Activated naive CD4-positive, alpha-beta T cell treated with anti-CD3 and anti-CD28 coated beads, Interleukin-2, amount 50 U/mL, for 72 hours (primary cell): ENCODE data around the gene GRK4. TPM values are rescaled to one million over a fixed set of nuclear protein-coding genes. Genes with fewer than 3 reads are reported as not detected.

Source experiments
- ATAC-seq, 2 donors: fragments of 150-1000 bp; cut with Tn5 transposase; 2 replicates each; pipeline ENCODE4 v1.10.0; 2021; ENCODE audit warnings: mild to moderate bottlenecking in 2 of 2, moderate library complexity in 2 of 2
- DNase-seq, 2 donors: peaks; one replicate each; pipeline ENCODE4 v3.0.0; 2021 to 2022; ENCODE audit warnings: low spot score in 2 of 2
- H3K27ac Mint-ChIP-seq, 2 donors: one replicate each; pipeline ENCODE4 v1.8.0; 2022; ENCODE audit warnings: mild to moderate bottlenecking in 2 of 2, mixed read lengths in 2 of 2
- H3K36me3 Mint-ChIP-seq, 2 donors: one replicate each; pipeline ENCODE4 v1.8.0; 2022; ENCODE audit warnings: mixed read lengths in 2 of 2
- H3K9me3 Mint-ChIP-seq, 2 donors: one replicate each; pipeline ENCODE4 v1.8.0; 2022; ENCODE audit warnings: mixed read lengths in 2 of 2
- total RNA-seq, 2 donors: library from RNA; stranded (reverse); gene quantifications; one replicate each; pipeline ENCODE4 v1.2.3, GENCODE V29; 2022

GRK4 gene
- total RNA-seq, 2 donors from 2014 or later, result 2.9 to 7.2 TPM

DNA sequence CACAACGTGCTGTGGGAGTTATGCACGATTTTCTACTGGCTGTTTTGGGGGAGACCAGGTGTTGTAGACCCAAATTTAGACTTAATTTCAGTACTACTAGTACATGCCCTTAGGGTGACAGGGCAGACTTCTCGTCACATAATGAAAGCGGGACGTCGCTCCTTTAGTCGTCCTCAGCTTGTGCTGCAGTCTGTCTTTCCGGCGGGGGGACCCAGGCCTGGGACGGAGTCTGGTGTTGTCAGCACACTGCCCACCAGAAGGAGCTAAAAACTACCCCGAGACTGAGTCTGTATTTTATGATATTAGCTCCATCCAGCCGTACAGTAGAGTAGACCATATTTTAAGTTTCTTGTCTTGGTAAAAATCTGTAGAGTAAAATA is 35.7 kb upstream of the GRK4 start:
- no peak for ATAC-seq
- peak overlapping the region; percentile 81 to 87 for H3K27ac Mint-ChIP-seq
- DNase-seq, result peak in 1 of 2 donors; percentile 42
- H3K9me3 Mint-ChIP-seq, result no peaks in the 10 kb centered on the region
- peaks cover 4% of the 10 kb centered on the region in 2 donors for H3K36me3 Mint-ChIP-seq

DNA sequence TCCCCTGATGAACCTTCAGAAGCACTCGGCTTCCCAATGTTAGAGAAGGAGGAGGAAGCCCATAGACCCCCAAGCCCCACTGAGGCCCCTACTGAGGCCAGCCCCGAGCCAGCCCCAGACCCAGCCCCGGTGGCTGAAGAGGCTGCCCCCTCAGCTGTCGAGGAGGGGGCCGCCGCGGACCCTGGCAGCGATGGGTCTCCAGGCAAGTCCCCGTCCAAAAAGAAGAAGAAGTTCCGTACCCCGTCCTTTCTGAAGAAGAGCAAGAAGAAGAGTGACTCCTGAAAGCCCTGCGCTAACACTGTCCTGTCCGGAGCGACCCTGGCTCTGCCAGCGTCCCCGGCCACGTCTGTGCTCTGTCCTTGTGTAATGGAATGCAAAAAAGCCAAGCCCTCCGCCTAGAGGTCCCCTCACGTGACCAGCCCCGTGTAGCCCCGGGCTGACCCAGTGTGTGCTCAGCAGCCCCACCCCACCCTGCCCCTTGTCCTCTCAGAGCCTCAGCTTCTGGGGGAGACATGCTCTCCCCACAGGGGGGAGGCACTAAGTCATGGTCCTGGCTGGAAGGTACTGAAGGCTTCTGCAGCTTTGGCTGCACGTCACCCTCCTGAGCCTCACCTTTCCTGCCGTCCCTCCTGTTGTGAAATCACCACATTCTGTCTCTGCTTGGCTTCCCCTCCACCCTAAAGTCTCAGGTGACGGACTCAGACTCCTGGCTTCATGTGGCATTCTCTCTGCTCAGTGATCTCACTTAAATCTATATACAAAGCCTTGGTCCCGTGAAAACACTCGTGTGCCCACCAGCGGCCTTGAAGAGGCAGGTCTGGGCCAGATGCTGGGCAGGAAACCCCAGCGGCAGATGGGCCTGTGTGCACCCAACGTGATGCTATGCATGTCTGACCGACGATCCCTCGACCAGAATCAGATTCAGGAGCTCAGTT is 34.9 kb upstream of the GRK4 start:
- Mint-ChIP-seq H3K9me3 (no peaks in the 10 kb centered on the region), H3K36me3 (peaks cover 11 to 12% of the 10 kb centered on the region in 2 donors), H3K27ac (peak overlapping the region; percentile 84 to 92)
- no peak for ATAC-seq
- peak in 1 of 2 donors; percentile 52 for DNase-seq

DNA sequence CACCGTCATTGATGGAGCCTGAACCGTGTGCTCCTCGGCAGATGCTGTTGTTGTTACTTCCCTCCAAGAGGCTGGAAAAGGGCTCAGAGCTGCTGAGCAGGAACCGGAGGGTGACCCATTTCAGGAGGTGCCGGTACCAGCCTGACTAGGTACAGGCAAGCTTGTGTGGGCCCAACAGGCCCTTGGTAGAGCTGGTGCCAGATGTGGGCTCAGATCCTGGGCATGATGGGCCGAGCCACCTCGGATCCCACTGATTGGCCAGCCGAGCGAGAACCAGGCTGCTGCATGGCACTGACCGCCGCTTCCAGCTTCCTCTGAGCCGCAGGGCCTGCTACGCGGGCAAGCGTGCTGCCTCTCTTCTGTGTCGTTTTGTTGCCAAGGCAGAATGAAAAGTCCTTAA is 33.9 kb upstream of the GRK4 start:
- ATAC-seq, result no peak
- H3K27ac Mint-ChIP-seq, result peak overlapping the region; percentile 84 to 92
- no peaks in the 10 kb centered on the region for H3K9me3 Mint-ChIP-seq
- peaks cover 11 to 12% of the 10 kb centered on the region in 2 donors for H3K36me3 Mint-ChIP-seq
- peak in 1 of 2 donors; percentile 54 for DNase-seq

DNA sequence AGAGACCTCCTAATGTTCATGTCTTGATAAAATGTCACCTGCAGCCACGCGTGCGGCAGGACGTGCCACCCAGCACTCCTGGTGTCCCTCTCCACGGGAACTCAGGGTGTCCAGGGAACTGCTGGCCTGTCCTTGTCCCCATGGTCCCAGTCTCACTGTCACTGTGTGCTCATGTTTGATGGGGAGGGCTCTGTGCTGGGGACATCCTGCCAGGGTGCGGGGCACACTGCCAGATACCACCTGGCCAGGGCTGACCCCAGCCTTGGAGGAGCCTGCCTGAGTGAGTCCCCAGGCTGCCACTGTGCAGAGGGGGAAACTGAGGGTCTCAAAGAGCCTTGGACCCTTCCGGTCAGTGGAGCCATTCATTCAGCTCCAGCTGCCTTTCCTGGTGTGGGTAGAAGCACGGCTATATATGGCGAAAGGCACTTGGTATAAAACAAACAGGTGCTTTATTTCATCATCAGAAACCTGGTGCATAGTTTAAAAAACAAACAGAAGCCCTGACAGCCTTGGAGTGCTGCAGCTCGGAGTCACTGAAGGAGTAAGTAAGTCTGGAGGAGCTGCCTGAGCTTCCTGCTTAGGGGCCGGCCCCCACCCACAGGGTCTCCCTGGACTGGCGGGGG is 33.1 kb upstream of the GRK4 start:
- DNase-seq (peak in 1 of 2 donors; percentile 55), ATAC-seq (no peak)
- Mint-ChIP-seq H3K36me3 (peaks cover 11 to 12% of the 10 kb centered on the region in 2 donors), H3K27ac (peak overlapping the region; percentile 84), H3K9me3 (no peaks in the 10 kb centered on the region)

DNA sequence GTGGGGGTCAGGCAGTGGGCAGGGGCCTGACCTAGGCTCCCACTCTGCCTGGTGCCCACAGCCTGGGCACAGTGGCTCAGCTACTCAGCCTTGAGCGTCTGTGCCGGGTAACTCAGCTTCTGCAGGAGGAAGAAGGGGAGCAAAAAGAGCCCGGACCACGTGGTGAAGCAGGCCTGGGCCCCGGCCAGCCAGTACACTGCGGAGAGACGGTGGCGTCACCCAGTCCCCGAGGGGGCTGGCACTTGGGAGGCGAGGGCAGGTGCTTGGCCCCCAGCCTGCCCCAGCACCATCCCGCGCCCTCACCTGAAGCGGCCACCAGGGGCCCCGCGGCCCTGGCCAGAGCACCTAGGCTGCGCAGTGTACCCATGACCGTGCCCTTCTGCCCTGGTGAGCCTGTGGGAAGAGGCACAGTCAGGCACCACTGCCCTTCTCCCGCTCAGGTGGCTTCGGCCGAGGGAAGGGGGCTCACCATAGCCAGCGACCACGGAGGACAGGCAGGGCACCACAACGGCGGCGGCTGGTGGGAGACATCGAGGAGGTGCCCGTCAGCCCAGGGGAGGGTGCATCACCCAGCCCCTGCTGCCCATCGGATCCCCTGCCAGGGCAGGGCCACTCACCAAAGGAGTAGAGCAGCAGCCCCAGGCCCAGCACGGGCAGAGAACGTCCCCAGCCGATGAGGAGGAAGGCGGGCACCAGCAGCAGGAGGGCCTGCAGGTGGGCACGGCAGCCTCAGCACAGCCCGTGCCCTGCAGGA is 32.4 kb upstream of the GRK4 start:
- Mint-ChIP-seq H3K36me3 (peaks cover 12 to 17% of the 10 kb centered on the region in 2 donors), H3K27ac (peak overlapping the region in 1 of 2 donors; percentile 84), H3K9me3 (no peaks in the 10 kb centered on the region)
- no peak for ATAC-seq
- DNase-seq, result peak in 1 of 2 donors; percentile 61

DNA sequence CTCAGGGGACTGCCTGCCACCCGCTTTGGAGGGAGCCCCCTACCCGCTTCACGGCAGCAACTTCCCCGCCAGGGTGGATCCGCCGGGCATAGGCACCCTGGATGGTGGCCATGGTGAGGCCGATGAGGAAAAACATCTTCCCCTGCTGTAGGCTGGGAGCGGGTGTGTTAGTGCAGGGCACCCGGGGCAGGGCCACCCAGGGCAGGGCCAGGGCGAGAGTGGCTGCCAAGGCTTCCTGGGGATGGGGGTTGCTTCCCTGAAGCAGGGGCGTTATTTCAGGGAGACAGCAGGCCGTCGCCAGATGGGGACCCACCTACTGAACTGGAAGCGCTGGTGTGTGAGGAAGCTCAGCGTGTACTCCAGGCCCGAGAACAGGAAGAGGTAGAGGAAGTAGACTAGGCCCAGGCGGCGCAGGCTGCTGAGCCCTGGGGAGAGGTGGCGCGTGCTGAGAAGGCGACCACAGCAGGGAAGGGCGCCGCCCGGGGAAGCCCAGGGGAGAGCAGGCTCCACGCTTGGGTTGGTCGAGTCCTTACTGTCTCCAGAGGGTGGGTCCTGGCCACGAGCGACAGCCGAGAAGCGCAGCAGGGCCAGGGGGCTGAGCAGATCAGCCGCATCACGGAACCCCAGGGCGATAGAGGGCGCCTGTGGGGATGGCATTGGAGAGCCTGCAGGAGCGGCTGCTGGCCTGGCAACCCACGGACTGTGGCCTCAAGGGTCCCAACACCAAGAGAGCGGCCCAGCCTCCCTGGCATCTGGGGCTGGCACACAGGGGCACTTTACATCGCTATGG is 31.7 kb upstream of the GRK4 start:
- H3K9me3 Mint-ChIP-seq, result no peaks in the 10 kb centered on the region
- peak overlapping the region; percentile 84 to 94 for H3K27ac Mint-ChIP-seq
- DNase-seq (peak; percentile 55 to 70), ATAC-seq (peak; percentile 8 to 14)
- peaks cover 17% of the 10 kb centered on the region in 2 donors for H3K36me3 Mint-ChIP-seq

DNA sequence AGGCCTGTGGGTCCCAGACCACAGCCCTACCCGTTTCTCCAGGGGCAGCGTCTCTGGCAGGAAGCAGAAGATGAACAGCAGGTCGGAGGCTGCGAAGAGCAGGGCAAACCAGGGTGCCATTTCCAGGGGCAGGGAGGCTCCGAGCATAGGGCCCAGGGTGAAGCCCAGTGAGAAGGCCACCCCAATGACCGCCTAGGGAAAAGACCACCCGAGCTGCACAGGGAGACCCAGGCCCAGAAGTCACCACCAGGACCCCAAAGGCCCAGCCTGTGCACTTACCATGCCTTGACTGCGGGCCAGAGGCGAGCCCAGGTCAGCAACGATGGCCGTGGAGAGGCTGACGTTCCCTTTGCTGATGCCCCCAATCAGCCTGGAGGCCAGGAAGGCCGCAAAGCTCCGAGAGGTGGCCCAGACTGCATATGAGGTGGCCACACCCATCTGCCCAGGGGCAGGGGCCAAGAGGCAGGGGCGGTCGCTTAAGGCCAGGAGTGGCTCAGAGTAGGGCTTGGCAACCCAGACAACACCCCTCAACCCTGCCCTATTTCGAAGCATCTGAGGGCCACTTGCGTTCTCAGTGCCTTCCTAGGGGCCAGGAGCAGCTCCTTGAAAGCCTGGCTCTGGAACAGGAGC is 30.9 kb upstream of the GRK4 start:
- Mint-ChIP-seq H3K27ac (peak overlapping the region; percentile 85 to 95), H3K36me3 (peaks cover 17 to 24% of the 10 kb centered on the region in 2 donors), H3K9me3 (no peaks in the 10 kb centered on the region)
- ATAC-seq (no peak), DNase-seq (peak in 1 of 2 donors; percentile 57)

DNA sequence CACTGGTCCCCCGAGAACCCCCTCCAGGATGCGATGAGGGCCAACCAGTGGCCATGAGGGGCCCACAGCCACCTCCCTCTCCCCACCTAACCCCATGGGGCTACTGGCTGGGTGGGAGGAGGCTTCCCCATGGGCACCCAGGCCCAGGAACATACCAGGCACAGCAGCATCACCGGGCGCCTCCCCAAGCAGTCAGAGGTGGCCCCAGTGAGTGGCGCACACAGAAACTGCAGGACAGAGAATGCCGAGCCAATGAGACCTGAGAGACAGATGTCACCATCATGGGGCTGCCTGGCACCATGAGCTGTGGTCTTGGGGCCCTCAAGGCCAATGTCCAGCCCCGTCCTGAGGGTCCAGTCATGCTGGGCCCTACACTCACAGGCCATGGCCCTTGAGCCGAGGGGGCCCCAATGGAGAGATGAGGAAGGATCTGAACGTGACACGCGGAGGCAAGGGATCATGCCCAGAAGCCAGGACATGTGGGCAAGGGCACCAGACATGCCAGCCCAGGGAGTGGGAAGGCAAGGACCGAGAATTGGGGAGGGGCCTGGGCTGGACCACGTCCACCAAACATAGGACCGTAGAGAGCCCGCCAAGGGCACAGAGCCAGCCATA is 30.3 kb upstream of the GRK4 start:
- no peaks in the 10 kb centered on the region for H3K9me3 Mint-ChIP-seq
- DNase-seq (peak in 1 of 2 donors; percentile 62), ATAC-seq (no peak)
- H3K36me3 Mint-ChIP-seq, result peaks cover 17 to 29% of the 10 kb centered on the region in 2 donors
- peak overlapping the region; percentile 85 to 95 for H3K27ac Mint-ChIP-seq

DNA sequence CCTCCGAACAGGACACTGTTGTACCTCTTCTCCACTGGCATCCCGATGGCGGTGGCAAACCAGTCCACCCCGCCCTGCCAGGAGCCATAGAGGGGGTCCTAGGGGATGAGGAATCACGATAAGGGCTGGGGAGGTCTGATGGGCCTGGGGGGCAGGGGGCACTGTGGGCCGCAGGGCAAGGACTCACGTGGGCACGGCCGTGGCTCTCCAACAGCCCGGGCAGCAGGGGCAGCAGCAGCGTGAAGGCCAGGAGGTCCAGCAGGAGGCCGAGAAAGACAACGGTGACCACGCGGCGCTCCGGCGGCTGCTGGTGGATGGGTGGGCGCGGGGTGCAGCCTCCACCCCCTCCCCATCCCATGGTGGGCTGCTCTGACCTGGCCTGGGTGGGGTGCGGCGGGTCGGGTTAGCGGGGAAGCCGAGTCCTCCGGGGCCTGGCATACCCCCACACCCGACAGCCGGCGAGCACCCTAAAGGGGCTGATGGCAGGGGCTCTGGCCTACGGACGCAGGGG is 29.8 kb upstream of the GRK4 start:
- Mint-ChIP-seq H3K27ac (peak overlapping the region; percentile 85 to 95), H3K9me3 (no peaks in the 10 kb centered on the region), H3K36me3 (peaks cover 17 to 30% of the 10 kb centered on the region in 2 donors)
- ATAC-seq (no peak), DNase-seq (peak in 1 of 2 donors; percentile 64)

DNA sequence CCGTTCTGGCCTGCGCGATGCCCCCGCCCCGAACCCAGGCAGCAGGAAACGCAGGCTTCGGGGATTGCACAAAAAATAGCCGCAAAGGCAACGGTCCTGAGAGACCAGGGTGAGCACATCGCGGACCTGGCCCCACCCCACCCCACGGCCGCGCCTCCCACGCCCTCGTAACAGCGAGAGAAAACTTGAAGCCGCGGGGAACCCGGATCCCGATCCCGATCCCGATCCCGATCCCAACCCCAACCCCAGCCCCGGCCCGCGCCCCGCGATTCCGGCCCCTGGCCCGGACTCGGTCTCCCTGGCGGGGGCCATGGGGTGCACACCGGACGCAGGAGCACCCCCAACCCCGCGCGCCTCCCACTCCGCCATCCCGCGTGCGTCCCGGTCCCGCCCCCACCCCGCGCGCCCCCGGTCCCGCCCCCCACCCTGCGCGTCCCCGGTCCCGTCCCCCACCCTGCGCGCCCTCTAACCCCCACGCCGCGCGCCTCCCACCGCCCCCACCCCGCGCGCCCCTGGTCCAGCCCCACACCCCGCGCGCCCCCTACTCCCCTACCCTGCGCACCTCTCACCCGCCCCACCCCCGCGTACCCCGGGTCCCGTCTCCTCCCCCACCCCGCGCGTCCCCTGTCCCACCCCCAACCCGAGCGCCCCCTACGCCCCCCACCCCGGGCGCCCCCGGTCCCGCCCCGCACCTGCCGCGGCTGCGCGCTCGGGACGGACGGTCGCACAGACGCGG is 29.1 kb upstream of the GRK4 start:
- no peak for ATAC-seq
- Mint-ChIP-seq H3K27ac (peak overlapping the region in 1 of 2 donors; percentile 99), H3K36me3 (peaks cover 23 to 32% of the 10 kb centered on the region in 2 donors), H3K9me3 (no peaks in the 10 kb centered on the region)
- no peak for DNase-seq

DNA sequence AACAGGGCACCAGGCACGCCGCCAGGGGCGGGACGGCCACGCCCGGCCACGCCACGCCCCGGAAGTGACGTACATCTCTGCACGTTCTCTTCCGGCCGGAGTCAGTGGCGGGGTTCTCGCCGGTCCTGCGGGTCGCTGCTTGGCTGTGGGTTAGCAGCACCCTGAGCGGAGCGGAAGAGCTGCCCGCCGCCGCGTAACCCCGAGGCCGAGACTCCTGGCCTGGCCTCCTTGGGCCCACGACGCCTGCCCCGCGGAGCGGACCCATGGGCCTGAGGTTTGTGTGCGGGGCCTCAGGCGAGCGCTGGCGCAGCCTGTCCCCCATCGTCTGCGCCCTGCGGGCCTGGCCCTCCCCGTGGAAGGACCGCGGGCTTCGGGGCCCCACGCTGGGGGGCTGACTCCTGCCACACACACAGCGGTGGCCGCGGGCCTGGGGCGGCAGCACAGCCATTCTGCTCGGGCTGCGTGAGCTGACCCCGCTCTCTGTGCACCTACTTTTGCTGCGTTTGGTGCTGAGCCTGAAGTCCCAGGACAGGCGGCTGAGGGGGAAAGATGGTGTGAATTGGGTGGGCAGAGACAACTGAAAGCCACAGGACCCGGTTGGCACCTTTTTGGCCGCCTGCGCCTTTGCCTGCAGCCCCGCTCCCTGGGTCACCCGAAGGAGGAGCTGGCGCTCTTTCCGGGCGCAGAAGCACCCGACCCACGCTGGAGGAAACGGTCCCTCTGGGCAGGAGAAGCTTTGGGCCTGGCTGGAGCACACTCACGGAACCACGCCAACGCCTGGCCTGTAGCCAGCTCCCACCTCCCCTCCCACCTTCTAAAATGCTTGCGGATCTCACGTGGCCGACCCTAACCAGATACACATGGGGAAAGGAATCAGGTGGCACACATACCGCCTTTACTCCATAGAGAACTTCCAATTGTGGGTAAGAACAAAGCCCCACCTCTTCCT is 28.3 kb upstream of the GRK4 start:
- H3K36me3 Mint-ChIP-seq, result peaks cover 27 to 39% of the 10 kb centered on the region in 2 donors

DNA sequence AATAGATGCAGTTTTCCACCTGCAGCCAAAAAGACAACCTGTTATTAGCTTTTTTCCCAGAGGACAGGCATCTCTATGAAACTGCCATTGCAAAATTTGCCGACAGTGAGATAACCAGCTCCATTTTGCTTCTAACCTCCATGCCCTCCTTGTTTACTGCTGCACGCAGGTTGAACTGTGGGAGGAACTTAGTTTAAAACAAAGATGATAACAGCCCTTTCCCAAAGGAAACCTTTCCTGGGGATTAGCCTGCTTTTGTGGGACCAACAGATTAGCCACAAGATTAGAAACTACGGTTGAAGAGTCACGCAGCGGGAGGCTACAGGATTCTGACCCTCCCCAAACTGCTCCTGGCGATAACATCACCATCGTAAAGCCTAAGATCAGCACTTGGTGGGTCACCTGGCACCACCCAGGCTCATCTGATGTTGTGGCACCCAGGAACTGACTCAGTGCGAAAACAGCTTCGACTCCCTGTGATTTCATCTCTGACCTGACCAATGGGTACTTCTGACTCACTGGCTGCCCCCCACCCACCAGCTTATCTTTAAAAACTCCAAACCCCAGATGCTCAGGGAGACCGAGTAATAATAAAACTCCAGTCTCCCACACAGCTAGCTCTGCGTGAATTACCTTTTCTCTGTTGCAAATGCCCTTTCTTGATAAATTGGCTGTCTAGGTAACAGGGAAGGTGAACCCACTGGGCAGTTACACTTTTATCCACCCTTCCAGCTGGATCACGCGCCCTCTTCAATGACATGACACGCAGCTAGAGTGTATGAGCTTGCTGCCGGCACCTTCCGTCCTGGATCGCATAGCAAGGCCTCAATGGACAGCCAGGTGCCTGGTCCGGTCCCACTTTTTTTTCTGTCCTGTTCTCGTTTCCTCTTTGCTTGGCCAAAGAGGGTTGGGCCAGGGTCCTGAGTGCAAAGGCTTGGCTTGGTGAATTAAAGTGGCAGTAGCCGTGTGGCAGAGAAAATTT is 27.3 kb upstream of the GRK4 start:
- peak overlapping the region; percentile 96 to 99 for H3K27ac Mint-ChIP-seq
- DNase-seq, result peak; percentile 71 to 89
- H3K36me3 Mint-ChIP-seq, result peaks cover 27 to 39% of the 10 kb centered on the region in 2 donors
- peak; percentile 67 to 73 for ATAC-seq
- H3K9me3 Mint-ChIP-seq, result no peaks in the 10 kb centered on the region

More for the DNA sequence above, 28.3 kb upstream of the GRK4 start:
- Mint-ChIP-seq H3K9me3 (no peaks in the 10 kb centered on the region), H3K27ac (peak overlapping the region; percentile 96 to 99)
- DNase-seq (peak; percentile 95 to 98), ATAC-seq (peak; percentile 54 to 69)
